ENCODE data around the gene COBL. TPM values are rescaled to one million over a fixed set of nuclear protein-coding genes. Genes with fewer than 3 reads are reported as not detected.

Gene COBL
- total RNA-seq, 1 experiment from 2014 or later, result 23.8 TPM

- no peak for DNase-seq (ENCODE audit: extremely low read depth, low read depth)
Observed at GRCh38 chr7:51329696-51330263, 13.2 kb upstream of the COBL start.

- no peak for DNase-seq (ENCODE audit: extremely low read depth, low read depth)
Observed at GRCh38 chr7:51328351-51328801, 11.8 kb upstream of the COBL start.

GRCh38 chr7:51327287-51327717 lies 10.7 kb upstream of the COBL start:
- DNase-seq (ENCODE audit: extremely low read depth, low read depth), result no peak

- DNase-seq (ENCODE audit: extremely low read depth, low read depth), result no peak
Observed at GRCh38 chr7:51326656-51327286, 10.2 kb upstream of the COBL start.

GRCh38 chr7:51325908-51326307 lies 9.3 kb upstream of the COBL start:
- no peak for DNase-seq (ENCODE audit: extremely low read depth, low read depth)

- DNase-seq (ENCODE audit: extremely low read depth, low read depth), result no peak
Observed at GRCh38 chr7:51325261-51325676, 8.7 kb upstream of the COBL start.

GRCh38 chr7:51324206-51324898 lies 7.7 kb upstream of the COBL start:
- DNase-seq (ENCODE audit: extremely low read depth, low read depth), result peak; percentile 80

GRCh38 chr7:51321961-51322515 lies 5.4 kb upstream of the COBL start:
- no peak for DNase-seq (ENCODE audit: extremely low read depth, low read depth)

- no peak for DNase-seq (ENCODE audit: extremely low read depth, low read depth)
Observed at GRCh38 chr7:51318886-51319579, 2.4 kb upstream of the COBL start.

GRCh38 chr7:51318001-51318400 lies 1.4 kb upstream of the COBL start:
- DNase-seq (ENCODE audit: extremely low read depth, low read depth), result no peak

- no peak for DNase-seq (ENCODE audit: extremely low read depth, low read depth)
Observed at GRCh38 chr7:51317582-51317910, 937 bp upstream of the COBL start.

GRCh38 chr7:51316262-51316665 lies 345 bp downstream of the COBL start:
- DNase-seq (ENCODE audit: extremely low read depth, low read depth), result no peak

- DNase-seq (ENCODE audit: extremely low read depth, low read depth), result no peak
Observed at GRCh38 chr7:51315393-51316261, 982 bp downstream of the COBL start.

- DNase-seq (ENCODE audit: extremely low read depth, low read depth), result no peak
Observed at GRCh38 chr7:51314726-51315125, 1.9 kb downstream of the COBL start.

- no peak for DNase-seq (ENCODE audit: extremely low read depth, low read depth)
Observed at GRCh38 chr7:51313738-51314425, 2.7 kb downstream of the COBL start.

- no peak for DNase-seq (ENCODE audit: extremely low read depth, low read depth)
Observed at GRCh38 chr7:51312951-51313737, 3.5 kb downstream of the COBL start.

- DNase-seq (ENCODE audit: extremely low read depth, low read depth), result no peak
Observed at GRCh38 chr7:51311166-51311565, 5.4 kb downstream of the COBL start.

GRCh38 chr7:51310131-51310583 lies 6.5 kb downstream of the COBL start:
- DNase-seq (ENCODE audit: extremely low read depth, low read depth), result no peak

Data from NCI-H460 (cell line).